DOHH2 (cell line): ENCODE data around the gene SPATA13.

Experiments
- CTCF ChIP-seq: fragments of 200-600 bp; sonication (generic); IDR thresholded peaks from one replicate; pipeline ENCODE4 v1.5.1; 2014; ENCODE audit warnings: antibody characterized with exemption, mild to moderate bottlenecking, low read depth, low read length; ENCODE audit not compliant: poor library complexity, severe bottlenecking
- EZH2phosphoT487 ChIP-seq: fragments of 200-600 bp; sonication (generic); IDR thresholded peaks from 2 replicates; pipeline ENCODE4 v1.6.1; 2017; ENCODE audit warnings: borderline replicate concordance, mild to moderate bottlenecking, antibody characterized with exemption, low read length, moderate library complexity, mixed read lengths

GRCh38 chr13:24275041-24275440 is 114.5 kb downstream of the SPATA13 start:
- TF ChIP-seq CTCF (no peak), EZH2phosphoT487 (no peak)
